NCI-H510A treated with DMSO at 0.1 percent for 48 hours (cell line): Measurements from ENCODE around the gene ATXN2.
"Not testable (repeated sequence)": the region's sequence is repeated elsewhere in the genome, so short reads cannot be mapped to it uniquely, and the experiment has no call there.

ENCODE experiments used
- DNase-seq: peaks from one replicate; lab custom pipeline; 2025; lab: John Stamatoyannopoulos, UW

The ATXN2 gene

DNA sequence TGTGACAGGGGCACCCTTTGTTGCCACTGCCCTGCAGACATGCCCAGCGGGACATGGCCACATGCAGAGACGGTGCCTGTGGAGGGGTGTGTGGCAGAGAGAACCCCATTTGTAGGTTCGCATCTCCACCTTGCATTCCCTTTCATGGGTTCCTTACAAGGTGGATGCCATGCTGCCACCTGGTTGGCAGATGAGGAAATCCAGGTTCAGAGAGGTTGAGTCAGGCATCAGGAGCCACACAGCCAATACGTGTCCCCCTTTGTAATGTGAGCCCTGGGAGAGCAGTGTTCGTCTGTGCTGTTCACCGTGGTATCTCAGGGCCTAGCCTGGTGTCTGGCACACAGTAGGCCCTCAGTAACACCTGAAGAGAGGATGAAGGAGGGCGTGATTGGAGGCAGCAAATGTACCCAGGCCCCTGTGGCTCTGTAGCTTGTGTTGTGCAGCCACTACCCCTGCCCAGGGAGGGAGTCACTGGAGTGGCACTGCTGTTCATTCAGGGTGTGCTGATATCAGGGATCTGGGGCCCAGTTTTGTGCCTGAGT lies 184.3 kb downstream of the ATXN2 start:
- DNase-seq = no peak

DNA sequence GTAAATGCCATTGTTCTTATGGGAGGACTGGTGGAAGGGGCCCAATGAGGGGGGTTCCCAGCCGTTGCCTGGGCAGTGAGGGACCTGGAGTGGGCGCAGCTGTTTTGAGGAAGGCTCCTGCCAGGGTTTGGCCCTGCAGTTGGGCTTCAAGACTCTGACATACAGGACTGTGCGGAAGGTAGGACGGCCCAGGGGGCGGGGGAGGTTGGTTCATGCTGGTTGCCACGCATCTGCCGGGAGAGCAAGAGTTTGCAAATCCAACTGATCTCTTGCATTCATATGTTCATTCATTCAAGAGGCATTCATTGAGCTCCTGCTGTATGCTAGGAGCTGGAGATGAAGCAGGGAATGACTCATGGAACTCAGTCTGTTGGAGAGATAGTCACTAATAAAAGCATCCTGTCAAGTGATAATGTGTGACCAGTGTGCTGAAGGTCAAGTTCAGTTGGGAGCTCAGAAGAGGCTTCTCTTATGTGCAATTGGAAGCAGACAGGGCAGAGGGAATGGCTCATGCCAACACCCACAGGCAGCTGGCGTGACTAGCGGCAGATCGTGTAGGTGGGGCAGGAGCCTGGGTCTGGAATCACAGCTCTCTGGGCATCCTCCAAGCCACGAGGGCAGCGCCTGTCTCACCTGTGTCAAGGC lies 185.6 kb downstream of the ATXN2 start:
- no peak for DNase-seq

DNA sequence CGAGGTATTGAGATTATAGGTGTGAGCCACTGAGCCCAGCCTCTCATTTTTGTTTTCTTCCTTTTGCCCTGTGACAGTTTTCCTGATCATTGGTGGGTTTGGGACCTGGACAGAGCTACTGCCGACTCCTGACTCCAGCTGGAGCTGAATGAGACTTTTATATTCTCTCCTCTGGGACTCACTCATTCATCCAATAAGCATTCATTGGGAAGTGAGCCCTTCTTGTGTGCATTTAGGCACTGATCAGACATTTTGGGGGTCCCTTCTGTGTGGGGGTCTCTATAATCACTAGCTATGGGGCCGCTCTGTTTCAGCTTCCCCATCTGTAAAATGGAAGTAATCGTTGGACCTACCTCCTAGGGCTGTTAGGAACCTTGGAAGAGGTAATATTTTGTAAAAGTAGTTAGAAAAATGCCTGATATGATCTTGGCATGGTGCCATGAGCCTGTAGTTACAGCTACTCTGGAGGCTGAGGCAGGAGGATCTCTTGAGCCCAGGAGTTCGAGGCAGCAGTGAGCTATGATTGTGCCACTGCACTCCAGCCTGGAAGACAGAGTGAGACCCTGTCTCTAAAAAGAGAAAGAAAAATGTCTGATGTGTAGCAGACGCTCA lies 186.2 kb downstream of the ATXN2 start:
- DNase-seq = no peak

DNA sequence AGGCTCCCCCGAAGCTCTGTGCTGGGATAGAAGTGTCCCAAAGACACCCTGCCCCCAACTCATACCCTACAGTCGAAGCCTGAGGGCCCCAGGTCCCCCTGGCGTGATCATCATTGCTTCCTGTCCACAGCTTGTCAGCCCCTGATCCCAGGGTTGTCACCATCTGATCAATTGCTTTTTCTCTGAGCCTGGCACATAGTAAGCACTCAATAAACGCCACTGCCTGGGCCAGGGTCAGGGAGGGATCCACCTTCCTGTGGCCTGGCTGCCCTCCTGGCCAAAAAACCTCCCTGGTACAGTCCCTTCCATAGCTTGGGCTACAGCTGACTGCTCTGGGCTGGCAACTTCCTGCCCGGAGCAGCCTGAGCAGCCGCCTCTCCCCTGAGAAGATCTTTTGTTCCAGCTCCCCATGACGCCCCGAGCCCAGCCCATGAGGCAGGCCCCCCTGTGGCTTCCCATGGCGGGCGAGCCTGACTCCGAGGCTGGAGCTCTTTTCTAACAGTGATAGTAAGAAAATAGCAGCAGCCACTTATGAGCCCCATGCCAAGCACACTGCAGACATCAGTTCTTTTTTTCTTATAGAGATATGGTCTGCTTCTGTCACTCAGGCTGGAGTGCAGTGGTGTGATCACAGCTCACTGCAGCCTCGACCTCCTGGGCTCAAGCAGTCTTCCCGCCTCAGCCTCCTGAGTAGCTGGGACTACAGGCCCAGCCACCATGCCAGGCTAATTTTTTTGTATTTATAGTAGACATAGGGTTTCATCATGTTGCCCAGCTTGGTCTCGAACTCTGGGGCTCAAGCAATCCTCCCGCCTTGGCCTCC lies 186.9 kb downstream of the ATXN2 start:
- DNase-seq = no peak

DNA sequence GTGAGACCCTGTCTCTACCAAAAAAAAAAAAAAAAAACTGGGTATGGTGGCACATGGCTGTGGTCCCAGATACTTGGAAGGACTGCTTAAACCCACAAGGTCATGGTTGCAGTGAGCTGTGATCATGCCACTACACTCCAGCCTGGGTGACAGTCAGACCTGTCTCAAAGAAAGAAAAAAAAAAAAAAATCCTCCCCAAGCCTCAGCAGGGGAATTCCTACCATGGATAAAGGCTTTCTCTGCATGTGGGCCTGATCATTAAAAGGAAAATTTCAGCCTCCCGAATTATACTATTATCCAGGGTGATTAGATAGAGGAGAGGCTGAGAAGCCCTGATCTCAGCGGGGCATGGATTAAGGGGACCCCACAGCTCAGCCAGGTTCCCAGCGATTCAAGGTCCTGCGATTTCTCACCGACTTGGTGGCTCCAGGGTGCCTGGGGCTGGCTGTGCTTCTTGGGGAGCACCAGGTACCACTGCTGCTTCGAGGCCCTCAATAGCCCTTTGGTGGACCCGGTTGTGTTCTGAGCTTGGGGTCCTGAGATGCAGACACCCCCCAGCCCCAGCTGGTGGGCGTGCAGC lies 187.8 kb downstream of the ATXN2 start:
- no peak for DNase-seq

DNA sequence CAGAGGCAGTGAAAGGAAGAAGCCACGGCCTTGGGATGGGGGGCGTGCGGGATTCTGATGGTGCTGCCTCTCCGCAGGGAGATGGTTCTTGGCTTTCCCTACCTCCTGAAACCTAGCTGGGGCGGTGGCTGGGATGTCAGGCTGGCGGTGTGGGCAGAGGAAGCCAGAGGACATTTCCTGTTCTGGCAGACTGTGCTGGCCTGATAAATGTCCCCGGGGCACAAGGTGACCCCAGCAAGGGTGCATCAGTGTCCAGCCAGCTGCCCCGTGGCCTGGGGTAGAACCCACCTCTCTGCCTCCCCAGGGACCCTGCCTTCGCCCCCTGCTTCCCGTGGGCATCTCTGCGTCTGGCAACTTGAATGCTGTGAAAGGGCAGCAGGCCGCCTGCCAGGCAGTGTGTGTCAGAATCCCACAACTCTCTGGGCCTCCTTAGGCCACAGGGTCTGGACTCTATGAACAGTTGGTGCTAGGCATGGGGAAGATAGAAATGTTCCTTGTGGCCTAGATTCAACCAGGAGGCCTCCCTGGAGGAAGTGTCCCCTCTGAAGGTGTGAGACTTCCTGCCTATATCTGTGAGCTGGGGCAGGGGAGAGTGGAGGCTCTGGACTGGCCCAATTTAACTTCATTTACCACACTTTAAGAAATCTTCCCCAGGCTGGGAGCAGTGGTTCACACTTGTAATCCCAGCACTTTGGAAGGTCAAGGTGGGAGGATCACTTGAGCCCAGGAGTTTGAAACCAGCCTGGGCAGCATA lies 188.5 kb downstream of the ATXN2 start:
- DNase-seq = no peak

DNA sequence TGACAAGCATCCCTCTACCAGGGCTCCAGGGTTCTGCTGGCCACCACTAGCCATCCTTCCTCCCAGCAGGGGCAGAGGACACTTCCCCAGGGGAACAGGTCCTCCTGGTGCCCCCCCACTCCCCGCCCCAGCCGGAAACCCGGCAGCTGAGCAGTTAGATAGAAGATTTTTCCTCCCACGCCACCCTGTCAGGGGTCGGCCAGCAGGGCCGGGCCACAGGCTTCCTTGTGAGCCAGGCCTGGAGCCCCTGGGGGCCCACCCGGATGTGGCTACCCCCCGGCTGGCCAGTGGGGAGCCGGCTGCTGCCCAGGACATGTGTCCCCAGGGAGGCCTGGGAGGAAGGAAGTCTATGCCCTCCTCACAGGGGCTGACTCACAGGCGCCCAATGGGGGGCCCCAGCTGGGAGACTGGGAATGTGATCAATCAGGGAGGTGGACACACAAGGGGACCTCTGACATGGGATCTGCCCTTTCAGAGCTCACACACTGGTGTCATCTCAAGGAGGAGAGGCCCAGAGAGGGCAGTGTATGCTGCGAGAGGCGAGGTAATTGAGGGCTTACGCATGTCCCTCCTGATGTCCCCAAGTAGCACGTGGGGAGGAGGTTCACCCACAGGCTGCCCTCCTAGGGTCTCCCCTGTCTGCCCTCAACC lies 189.2 kb downstream of the ATXN2 start:
- DNase-seq = no peak

DNA sequence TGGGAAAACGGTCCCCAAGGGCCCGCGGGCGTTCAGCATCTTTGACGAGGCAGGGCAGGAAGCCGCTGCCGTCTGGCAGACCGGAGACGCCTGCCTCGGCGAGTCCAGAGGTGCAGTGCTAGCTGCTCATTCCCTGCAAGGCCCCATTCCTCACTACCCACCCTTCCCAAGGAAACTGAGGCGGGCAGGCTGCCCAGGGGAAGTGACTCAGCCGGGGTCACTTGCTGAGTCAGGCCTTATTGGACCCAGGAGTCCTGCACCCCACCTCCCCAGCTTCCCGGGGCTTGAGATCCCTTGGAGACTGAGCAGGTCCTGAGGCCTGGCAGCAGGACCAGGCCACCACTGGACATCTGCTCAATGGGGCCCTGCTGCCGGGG lies 189.7 kb downstream of the ATXN2 start:
- DNase-seq = no peak

DNA sequence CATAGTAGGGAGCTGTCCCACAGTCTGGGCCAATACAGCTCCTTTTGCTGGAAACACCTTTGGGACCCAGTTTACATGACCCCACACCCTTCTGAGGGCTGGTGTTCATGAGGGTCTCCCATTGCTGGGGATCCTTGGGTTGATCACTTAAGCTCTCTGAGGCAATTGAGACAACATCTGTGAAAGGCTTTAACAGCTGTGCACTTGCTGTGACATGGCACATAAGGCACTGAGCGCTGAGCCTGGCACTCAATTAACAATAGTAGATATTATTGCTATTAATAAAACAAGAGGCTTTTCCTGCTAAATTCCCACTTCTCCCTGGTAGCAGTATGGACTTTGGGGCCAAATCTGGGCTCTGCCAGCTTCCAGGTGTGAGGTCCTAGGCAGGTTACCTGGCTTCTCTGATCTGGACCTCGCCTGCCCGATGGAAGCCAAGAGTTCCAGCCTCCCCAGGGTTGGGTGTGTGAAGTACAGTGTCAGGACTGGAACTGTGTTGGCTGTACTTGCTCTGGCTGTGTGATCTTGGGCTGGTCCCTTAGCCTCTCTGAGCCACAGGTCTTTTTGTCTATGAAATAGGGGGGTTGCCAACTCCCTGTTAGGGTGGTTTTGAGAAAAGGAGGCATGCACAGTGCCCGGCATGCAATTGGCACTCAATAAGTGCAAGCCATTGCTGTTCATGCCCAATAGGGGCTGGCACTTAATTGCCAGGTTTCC lies 190.3 kb downstream of the ATXN2 start:
- no peak for DNase-seq

DNA sequence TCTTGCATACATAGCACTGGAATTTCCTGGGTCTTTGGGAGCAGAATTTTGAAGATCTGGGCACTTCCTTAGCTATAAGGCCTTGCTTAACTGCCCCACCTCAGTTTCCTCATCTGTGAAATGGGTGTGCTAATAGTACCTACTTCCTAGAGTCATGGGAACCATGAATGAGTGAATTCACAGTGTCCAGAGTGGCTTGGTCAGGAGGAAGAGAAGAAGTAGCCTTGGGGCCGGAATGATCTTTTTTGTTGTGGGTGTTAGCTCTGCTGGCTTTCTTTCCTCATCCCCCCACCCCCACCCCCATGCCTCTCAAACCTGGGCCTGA lies 191.0 kb downstream of the ATXN2 start:
- no peak for DNase-seq

DNA sequence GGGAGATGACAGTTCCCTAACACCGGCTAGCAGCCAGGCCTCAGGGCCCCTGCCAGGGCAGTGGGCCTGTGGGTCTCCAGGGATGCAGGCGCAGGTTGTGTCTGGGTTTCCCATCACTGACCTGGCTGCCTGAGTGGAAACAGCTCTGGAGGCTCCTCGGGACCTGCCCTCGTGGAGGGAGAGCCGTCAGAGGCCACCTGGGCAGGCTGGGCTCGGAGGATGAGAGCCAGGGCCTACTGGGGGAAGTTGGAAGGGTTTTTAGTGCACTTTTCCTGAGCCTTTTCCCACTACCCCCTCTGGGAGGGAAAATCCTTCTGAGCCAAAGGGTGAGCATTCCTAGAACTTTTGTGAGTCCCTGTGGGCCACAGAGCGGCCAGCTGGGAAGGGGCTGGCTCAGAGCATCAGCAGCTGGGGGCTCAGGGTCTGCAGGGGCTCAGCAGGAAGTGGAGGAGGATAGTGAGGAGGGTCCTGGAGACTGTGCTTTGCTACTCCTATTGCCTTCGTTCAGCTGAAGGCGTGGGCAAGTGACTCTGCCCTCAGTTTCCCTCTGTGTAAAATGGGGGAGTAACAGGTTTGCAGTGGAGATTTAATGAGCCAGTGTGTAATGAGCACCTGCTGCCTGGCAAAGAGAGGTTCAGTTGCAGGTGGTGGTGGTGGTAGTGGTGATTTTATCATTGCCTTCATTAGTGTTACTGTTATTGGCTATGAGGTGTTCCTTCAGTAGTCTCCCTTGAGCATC lies 191.6 kb downstream of the ATXN2 start:
- DNase-seq = no peak

DNA sequence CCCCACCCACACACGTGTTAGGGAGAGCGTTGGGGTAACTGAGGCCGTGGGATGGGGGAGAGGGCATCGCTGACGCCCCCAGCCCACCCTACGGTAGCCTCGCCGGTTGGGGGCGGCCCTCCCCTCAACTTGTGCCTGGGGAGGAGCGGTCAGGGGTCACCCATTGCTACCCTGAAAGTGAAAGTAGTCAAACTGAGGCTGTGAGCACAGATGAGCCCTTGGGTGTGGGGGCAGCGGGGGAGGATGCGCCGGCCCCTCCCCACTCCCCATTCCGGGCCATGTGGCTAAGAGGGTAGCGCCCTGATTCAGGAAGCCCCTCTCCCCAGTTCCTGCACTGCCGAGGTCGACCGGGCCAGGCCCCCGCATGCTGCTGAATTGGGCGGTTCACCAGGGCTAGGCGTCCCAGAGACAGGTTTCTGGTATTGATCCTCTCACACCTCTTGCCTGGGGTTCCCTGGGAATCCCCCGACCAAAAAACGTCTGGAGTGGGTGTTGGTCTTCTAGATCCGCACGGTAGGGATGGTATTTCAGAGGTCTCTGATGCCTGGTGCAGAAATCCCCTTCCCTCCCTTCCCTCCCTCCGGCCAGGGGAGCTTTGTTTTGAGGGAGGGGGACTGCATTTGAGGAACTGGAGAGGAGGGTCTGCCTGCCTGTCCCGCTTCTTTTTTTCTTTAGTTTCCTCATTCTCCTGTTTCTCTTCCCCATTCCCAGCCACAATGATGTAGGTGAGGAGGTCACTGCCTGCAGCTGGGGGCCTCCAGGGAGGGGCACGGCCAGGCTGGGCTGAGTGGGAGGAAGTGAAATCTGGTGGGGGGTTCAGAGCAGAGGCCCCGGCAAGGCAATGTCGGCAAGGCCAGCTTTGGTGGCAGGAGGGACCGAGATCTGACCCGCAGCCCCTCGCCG lies 192.4 kb downstream of the ATXN2 start:
- no peak for DNase-seq

DNA sequence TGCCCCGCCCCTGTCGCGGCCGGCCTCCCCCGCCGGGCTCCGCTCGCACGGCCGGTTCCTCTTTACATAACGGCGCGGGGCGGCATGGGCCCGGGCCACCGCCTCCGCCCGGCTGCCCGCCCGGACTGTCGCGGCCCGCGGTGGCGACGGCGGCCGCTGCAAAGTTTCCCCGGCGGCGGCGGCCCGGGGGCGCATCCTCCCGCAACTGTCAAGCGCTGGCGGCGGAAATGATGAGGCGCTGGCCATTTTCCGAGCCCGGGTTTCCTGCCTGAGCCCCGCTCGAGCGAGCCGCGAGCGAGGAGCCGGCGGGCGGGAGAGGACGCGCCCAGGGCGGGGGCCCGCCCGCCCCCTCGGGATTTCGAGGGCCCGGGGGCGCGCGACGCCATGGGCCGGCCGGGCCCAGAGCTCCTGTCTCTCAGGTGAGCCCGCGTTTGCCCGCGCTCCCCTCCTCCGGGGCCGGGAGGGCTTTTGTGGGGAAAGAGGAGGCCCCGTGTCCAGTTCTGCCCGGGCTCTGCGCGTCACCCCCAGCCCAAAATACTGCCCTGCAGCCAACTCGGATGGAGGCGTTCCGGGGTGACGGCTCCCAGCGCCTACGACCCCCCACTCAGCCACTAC lies 193.1 kb downstream of the ATXN2 start, which contains the start of gene SH2B3:
Gene SH2B3 (plus strand): TSS at position 65 of the 615 bp plus-strand sequence. CDS start 12,223 bp downstream, outside the sequence.
- DNase-seq = peak; percentile 51

DNA sequence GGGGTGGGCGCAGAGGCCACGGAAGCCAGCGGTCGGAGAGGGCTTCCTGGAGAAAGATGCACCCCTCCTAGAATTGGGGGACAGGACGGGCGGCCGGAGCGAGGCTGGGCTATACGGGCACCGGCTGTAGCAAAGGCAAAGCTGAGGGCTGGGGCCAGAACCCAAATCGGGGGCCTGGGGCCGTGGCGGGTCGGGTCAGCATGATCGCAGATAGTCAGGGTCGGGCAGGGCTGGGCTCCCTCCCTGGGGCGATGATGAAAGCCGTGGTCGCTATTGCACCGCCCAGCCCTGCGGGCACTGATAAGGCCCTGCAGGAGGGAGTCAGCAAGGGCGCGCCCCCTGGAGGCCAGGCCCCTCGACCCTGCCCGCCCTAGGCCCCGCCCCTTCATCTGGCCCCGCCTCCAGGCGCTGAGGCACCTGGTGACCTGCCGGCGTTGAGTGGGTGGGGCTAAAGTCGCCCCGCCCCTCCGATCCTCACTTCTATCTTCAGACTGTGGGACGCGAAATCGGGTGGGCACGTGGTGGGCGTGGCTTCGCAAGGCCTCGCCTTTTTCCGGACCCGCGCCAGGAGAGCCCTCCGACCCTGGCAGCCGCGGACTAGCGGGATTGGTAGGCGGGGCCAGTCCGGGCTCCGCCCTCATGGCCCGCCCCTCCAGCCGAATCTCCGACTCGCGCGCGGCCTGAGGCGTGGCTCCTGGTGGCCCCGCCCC lies 193.8 kb downstream of the ATXN2 start:
- DNase-seq = peak; percentile 51

DNA sequence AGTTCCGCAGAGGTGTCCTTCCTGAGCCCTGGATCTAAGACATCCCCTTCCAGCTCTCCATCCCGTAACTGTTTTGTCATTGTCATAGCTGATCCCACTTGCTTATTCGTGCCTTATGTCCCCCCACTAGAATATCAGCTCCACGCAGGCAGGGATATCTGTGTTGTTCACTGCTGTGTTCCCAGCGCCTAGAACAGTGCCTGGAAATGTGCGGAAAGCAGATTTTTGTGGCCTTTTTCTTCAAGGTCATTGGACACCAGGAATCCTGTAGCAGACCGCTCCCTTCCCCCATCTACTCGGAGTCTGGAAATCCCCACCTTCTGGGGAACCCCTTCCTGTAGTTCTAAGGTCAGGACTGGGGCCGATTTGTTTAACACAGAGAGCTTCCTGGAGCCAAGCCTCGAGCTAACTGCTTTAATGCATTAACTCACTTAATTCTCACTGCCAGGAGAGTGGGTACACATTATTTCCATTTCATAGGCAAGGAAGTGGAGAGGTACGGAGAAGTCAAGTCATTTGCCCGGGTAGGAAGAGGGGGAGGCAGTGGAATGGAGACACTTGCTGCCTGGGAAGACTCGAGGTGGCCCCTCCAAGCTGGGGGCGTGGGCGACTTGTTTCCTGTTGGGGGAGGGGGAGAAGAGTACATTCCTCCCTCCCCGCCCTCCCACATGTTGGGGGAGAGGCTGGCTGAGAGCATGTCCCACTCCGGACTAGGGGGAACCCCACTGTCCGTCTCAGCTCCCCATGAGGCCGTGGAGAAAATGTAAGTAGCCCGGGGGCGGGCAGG lies 194.6 kb downstream of the ATXN2 start:
- DNase-seq = no peak

DNA sequence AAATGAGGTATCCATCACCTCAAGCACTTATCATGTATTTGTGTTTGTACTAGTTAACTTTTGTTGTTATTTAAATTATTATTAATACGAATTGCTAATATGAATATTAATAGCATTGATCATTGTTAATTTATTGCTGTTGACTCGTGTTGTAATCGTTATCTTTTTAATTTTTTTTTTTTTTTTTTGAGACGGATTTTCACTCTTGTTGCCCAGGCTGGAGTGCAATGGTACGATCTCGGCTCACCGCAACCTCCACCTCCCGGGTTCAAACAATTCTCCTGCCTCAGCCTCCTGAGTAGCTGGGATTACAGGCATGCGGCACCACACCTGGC lies 196.7 kb downstream of the ATXN2 start:
- DNase-seq = not testable (repeated sequence)
